NCI-H82 treated with DMSO at 0.1 percent for 48 hours (cell line): ENCODE data around the gene MEP1B.
A peak's percentile ranks its signal among the peaks of the same experiment; 100 is the strongest.

Source experiments
- DNase-seq: peaks from one replicate; lab custom pipeline; 2025; ENCODE audit not compliant: unreplicated experiment; lab: John Stamatoyannopoulos, UW

Gene MEP1B

GRCh38 chr18:32262092-32262491, 72.3 kb downstream of the MEP1B start:
- DNase-seq = peak; percentile 13

- no peak for DNase-seq
Measured at GRCh38 chr18:32264401-32264800, 74.6 kb downstream of the MEP1B start.

DNA sequence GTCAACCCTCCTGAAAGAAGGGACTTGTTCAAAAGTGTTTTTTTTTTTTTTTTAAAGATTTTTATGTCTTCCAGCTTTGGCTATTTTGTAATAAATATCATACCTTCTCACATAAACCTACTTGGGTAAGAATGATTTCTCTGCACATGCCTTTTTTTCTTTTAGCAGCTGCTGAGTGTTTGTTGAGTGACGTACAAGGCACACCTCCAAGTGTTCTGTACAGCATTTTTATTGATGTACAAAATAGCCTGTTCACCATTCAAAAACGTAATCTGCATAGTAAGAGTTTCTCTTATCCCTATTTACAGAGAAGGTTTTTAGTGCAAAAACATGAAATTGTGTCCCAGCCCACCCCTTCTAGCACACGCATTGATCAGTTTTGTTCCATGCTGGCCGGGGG, 77.6 kb downstream of the MEP1B start:
- no peak for DNase-seq
